ENCODE measurements around the gene CYRIA.

DNA sequence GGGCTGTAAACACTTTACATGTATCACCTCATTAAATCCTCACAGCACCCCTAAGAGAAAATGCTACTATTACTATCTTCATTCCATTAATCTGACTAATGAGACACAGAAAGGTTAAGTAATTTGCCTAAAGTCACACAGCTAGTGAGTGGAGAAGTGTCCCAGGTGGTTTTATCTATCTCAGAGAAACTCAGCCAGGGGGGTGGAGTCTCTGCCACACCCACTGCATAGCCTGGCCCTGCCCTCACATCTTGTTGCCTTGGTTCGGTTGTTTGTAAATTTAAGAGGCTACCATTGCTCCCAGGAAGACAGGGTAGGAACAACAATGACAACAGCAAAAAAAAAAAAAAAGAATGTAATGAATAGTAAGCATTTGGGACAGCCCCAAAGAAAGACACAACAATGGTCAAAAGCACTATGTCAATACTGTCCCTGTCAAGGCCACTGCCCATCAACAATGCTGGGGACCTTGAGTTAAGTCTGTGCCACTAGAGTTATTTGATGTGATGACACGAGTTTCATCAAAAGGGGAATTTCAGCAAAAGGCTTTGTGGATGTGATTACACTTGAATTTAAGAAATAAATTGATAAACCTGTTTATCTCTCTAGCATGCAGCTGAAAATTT is 17.5 kb downstream of the CYRIA start:
- no peak for TF ChIP-seq POLR2A (IDR thresholded peaks at IDR 0.05)
- TF ChIP-seq, protein P1, sequence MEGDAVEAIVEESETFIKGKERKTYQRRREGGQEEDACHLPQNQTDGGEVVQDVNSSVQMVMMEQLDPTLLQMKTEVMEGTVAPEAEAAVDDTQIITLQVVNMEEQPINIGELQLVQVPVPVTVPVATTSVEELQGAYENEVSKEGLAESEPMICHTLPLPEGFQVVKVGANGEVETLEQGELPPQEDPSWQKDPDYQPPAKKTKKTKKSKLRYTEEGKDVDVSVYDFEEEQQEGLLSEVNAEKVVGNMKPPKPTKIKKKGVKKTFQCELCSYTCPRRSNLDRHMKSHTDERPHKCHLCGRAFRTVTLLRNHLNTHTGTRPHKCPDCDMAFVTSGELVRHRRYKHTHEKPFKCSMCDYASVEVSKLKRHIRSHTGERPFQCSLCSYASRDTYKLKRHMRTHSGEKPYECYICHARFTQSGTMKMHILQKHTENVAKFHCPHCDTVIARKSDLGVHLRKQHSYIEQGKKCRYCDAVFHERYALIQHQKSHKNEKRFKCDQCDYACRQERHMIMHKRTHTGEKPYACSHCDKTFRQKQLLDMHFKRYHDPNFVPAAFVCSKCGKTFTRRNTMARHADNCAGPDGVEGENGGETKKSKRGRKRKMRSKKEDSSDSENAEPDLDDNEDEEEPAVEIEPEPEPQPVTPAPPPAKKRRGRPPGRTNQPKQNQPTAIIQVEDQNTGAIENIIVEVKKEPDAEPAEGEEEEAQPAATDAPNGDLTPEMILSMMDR (IDR thresholded peaks at IDR 0.05), result no peak

Measured in testis (tissue), 2 donors.